SK-N-SH treated with all-trans-retinoic acid at 6 μM for 48 hours (cell line): ENCODE results near the gene HSP90AB1.
A peak's percentile ranks its signal among the peaks of the same experiment; 100 is the strongest.

Experiments used
- ATAC-seq: fragments of 200-7000 bp; cut with Tn5 transposase; 3 replicates; pipeline ENCODE4 v1.9.1; 2020; ENCODE audit warnings: mild to moderate bottlenecking, moderate library complexity
- ARNTL ChIP-seq: fragments of 450-650 bp; formaldehyde crosslinking; IDR thresholded peaks from 2 replicates; pipeline ENCODE4 v1.5.0; 2020; ENCODE audit warnings: low read depth, mild to moderate bottlenecking, moderate library complexity, borderline replicate concordance
- BACH2 ChIP-seq: fragments of 250-450 bp; sonication (Bioruptor Pico); IDR thresholded peaks from 2 replicates; pipeline ENCODE4 v1.9.0; 2021; ENCODE audit warnings: mild to moderate bottlenecking, borderline replicate concordance
- CSDC2 ChIP-seq: fragments of 250-450 bp; sonication (Bioruptor Pico); IDR thresholded peaks from 2 replicates; pipeline ENCODE4 v1.5.0; 2020; ENCODE audit warnings: mild to moderate bottlenecking, moderate library complexity
- CSRNP3 ChIP-seq: fragments of 250-450 bp; sonication (Bioruptor Pico); IDR thresholded peaks from 2 replicates; pipeline ENCODE4 v1.5.1; 2021; ENCODE audit warnings: mild to moderate bottlenecking, moderate library complexity
- ESRRG ChIP-seq: fragments of 250-450 bp; sonication (Bioruptor Pico); IDR thresholded peaks from 2 replicates; pipeline ENCODE4 v1.6.1; 2021; ENCODE audit warnings: mild to moderate bottlenecking
- GLIS3 ChIP-seq: fragments of 250-450 bp; sonication (Bioruptor Pico); IDR thresholded peaks from 2 replicates; pipeline ENCODE4 v1.5.0; 2020; ENCODE audit warnings: mild to moderate bottlenecking, moderate library complexity
- ISL1 ChIP-seq: fragments of 250-450 bp; sonication (Bioruptor Pico); IDR thresholded peaks from 2 replicates; pipeline ENCODE4 v2.1.2; 2022; ENCODE audit warnings: mild to moderate bottlenecking, moderate library complexity
- OSR1 ChIP-seq: fragments of 250-450 bp; sonication (Bioruptor Pico); IDR thresholded peaks from 2 replicates; pipeline ENCODE4 v1.8.0; 2022; ENCODE audit warnings: moderate library complexity, mild to moderate bottlenecking, inconsistent platforms
- POU6F1 ChIP-seq: fragments of 250-450 bp; sonication (Bioruptor Pico); IDR thresholded peaks from 2 replicates; pipeline ENCODE4 v1.8.0; 2021; ENCODE audit warnings: low read depth, mild to moderate bottlenecking, moderate library complexity, borderline replicate concordance
- PPARA ChIP-seq: fragments of 250-450 bp; sonication (Bioruptor Pico); IDR thresholded peaks from 2 replicates; pipeline ENCODE4 v1.5.0; 2020; ENCODE audit warnings: mild to moderate bottlenecking, borderline replicate concordance
- RARB ChIP-seq: fragments of 250-450 bp; sonication (Bioruptor Pico); IDR thresholded peaks from 2 replicates; pipeline ENCODE4 v1.8.0; 2021; ENCODE audit warnings: mild to moderate bottlenecking, moderate library complexity
- SNAI2 ChIP-seq: fragments of 250-450 bp; sonication (Bioruptor Pico); IDR thresholded peaks from 2 replicates; pipeline ENCODE4 v1.5.0; 2020; ENCODE audit warnings: mild to moderate bottlenecking, moderate library complexity
- TCF4 ChIP-seq: fragments of 250-450 bp; sonication (Bioruptor Pico); IDR thresholded peaks from 2 replicates; pipeline ENCODE4 v1.8.0; 2021; ENCODE audit warnings: mild to moderate bottlenecking, moderate library complexity, borderline replicate concordance
- TOX ChIP-seq: fragments of 250-450 bp; sonication (Bioruptor Pico); IDR thresholded peaks from 2 replicates; pipeline ENCODE4 v1.8.0; 2021; ENCODE audit warnings: mild to moderate bottlenecking, moderate library complexity, borderline replicate concordance
- ZC3H10 ChIP-seq: fragments of 250-450 bp; sonication (Bioruptor Pico); IDR thresholded peaks from 2 replicates; pipeline ENCODE4 v1.5.1; 2021; ENCODE audit warnings: mild to moderate bottlenecking, moderate library complexity
- ZFP3 ChIP-seq: fragments of 250-450 bp; sonication (Bioruptor Pico); IDR thresholded peaks from 2 replicates; pipeline ENCODE4 v1.5.0; 2020; ENCODE audit warnings: mild to moderate bottlenecking, moderate library complexity
- ZFP30 ChIP-seq: fragments of 450-650 bp; formaldehyde crosslinking; IDR thresholded peaks from 2 replicates; pipeline ENCODE4 v1.5.0; 2022; ENCODE audit warnings: mild to moderate bottlenecking, moderate library complexity
- ZNF565 ChIP-seq: fragments of 450-650 bp; formaldehyde crosslinking; conservative IDR thresholded peaks from 2 replicates; pipeline ENCODE4 v1.5.0; 2020; ENCODE audit warnings: low read depth, mild to moderate bottlenecking, moderate library complexity
- ZNF70 ChIP-seq: fragments of 450-650 bp; formaldehyde crosslinking; IDR thresholded peaks from 2 replicates; pipeline ENCODE4 v1.5.0; 2020; ENCODE audit warnings: mild to moderate bottlenecking, moderate library complexity
- ZNF8 ChIP-seq: fragments of 450-650 bp; formaldehyde crosslinking; IDR thresholded peaks from 2 replicates; pipeline ENCODE4 v1.5.0; 2020; ENCODE audit warnings: mild to moderate bottlenecking, moderate library complexity
- TF ChIP-seq, protein P1 (sequence below): fragments of 250-450 bp; sonication (Bioruptor Pico); IDR thresholded peaks from 2 replicates; pipeline ENCODE4 v1.5.1; 2020; ENCODE audit warnings: low read depth, mild to moderate bottlenecking, moderate library complexity
- TF ChIP-seq, protein P2 (sequence below): fragments of 250-450 bp; sonication (Bioruptor Pico); IDR thresholded peaks from 2 replicates; pipeline ENCODE4 v1.8.0; 2020; ENCODE audit warnings: mild to moderate bottlenecking, moderate library complexity, borderline replicate concordance
- TF ChIP-seq, protein P3 (sequence below): fragments of 250-450 bp; sonication (Bioruptor Pico); IDR thresholded peaks from 2 replicates; pipeline ENCODE4 v1.5.0; 2020; ENCODE audit warnings: mild to moderate bottlenecking, moderate library complexity

The HSP90AB1 gene

GRCh38 chr6:44256775-44257024 lies 9.8 kb downstream of the HSP90AB1 start:
- ATAC-seq, result no peak; the same call in 2 of the 3 replicates
- TF ChIP-seq SNAI2 (CRISPR knock-in tag), result no peak

DNA sequence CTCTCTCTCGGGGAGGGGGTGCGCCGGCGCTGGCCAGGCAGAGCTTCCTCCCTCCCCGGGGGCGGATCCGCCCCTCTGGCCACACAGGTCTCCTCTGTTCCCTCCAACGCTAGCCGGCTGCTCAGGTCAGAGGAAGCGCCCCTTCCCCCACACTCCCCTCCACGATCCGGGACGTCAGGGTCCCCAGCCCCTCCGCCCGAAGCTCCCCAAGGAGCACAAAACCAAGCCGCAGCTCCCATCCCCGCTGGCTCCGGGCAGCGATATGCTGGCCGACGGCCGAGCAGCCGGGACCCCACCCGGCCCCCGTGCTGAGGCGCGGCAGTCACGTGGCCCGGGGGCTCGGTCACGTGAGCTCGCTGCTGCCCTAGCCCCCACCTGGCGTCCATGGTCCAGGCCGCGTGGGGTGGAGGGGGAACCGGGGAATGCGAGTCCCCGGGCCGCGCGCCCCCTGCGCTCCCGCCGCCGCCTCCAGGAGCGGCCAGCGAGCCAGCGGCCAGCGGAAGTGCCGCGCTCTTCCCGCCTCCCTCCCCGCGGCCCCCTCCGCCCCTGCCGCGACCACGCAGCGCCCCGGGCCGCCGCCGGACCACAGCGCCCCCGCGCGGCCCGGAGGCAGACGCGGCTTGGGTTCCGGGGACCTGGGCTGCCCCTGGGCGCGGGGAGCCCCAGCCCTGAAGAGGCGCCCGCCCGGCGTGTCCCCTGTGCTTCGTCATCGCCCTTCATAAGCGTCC lies 10.3 kb downstream of the HSP90AB1 start, which contains the start of gene SLC35B2:
Gene SLC35B2, minus strand, starts transcription at position 504 of the 728 bp plus-strand sequence. Its CDS starts 118 bp downstream, at position 386.
- TF ChIP-seq OSR1, result no peak
- 0 out of 2 replicates have a peak, but pooled peaks have one; percentile 23 for TF ChIP-seq CSDC2 (CRISPR knock-in tag)
- TF ChIP-seq POU6F1, result no peak
- TF ChIP-seq, protein P1, sequence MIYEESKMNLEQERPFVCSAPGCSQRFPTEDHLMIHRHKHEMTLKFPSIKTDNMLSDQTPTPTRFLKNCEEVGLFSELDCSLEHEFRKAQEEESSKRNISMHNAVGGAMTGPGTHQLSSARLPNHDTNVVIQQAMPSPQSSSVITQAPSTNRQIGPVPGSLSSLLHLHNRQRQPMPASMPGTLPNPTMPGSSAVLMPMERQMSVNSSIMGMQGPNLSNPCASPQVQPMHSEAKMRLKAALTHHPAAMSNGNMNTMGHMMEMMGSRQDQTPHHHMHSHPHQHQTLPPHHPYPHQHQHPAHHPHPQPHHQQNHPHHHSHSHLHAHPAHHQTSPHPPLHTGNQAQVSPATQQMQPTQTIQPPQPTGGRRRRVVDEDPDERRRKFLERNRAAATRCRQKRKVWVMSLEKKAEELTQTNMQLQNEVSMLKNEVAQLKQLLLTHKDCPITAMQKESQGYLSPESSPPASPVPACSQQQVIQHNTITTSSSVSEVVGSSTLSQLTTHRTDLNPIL (CRISPR knock-in tag), result no peak
- no peak for TF ChIP-seq ZFP30
- no peak for TF ChIP-seq ZNF565 (CRISPR knock-in tag)
- TF ChIP-seq ZC3H10 (CRISPR knock-in tag), result no peak
- TF ChIP-seq, protein P2, sequence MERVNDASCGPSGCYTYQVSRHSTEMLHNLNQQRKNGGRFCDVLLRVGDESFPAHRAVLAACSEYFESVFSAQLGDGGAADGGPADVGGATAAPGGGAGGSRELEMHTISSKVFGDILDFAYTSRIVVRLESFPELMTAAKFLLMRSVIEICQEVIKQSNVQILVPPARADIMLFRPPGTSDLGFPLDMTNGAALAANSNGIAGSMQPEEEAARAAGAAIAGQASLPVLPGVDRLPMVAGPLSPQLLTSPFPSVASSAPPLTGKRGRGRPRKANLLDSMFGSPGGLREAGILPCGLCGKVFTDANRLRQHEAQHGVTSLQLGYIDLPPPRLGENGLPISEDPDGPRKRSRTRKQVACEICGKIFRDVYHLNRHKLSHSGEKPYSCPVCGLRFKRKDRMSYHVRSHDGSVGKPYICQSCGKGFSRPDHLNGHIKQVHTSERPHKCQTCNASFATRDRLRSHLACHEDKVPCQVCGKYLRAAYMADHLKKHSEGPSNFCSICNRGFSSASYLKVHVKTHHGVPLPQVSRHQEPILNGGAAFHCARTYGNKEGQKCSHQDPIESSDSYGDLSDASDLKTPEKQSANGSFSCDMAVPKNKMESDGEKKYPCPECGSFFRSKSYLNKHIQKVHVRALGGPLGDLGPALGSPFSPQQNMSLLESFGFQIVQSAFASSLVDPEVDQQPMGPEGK, result peak; percentile 95
- TF ChIP-seq BACH2 (CRISPR knock-in tag), result no peak
- no peak for TF ChIP-seq GLIS3 (CRISPR knock-in tag)
- no peak for TF ChIP-seq SNAI2 (CRISPR knock-in tag)
- TF ChIP-seq TOX, result no peak
- peak; percentile 88 for TF ChIP-seq ARNTL (CRISPR knock-in tag)
- no peak for TF ChIP-seq ZNF8 (CRISPR knock-in tag)
- TF ChIP-seq PPARA, result no peak
- TF ChIP-seq CSRNP3 (CRISPR knock-in tag), result no peak
- TF ChIP-seq ISL1 (CRISPR knock-in tag), result no peak
- TF ChIP-seq, protein P3, sequence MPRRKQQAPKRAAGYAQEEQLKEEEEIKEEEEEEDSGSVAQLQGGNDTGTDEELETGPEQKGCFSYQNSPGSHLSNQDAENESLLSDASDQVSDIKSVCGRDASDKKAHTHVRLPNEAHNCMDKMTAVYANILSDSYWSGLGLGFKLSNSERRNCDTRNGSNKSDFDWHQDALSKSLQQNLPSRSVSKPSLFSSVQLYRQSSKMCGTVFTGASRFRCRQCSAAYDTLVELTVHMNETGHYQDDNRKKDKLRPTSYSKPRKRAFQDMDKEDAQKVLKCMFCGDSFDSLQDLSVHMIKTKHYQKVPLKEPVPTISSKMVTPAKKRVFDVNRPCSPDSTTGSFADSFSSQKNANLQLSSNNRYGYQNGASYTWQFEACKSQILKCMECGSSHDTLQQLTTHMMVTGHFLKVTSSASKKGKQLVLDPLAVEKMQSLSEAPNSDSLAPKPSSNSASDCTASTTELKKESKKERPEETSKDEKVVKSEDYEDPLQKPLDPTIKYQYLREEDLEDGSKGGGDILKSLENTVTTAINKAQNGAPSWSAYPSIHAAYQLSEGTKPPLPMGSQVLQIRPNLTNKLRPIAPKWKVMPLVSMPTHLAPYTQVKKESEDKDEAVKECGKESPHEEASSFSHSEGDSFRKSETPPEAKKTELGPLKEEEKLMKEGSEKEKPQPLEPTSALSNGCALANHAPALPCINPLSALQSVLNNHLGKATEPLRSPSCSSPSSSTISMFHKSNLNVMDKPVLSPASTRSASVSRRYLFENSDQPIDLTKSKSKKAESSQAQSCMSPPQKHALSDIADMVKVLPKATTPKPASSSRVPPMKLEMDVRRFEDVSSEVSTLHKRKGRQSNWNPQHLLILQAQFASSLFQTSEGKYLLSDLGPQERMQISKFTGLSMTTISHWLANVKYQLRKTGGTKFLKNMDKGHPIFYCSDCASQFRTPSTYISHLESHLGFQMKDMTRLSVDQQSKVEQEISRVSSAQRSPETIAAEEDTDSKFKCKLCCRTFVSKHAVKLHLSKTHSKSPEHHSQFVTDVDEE (CRISPR knock-in tag), result no peak; the same call in 1 of the 2 replicates
- TF ChIP-seq ZFP3 (CRISPR knock-in tag), result 0 out of 2 replicates have a peak, but pooled peaks have one; percentile 19
- no peak for TF ChIP-seq TCF4 (CRISPR knock-in tag)
- no peak for TF ChIP-seq RARB (CRISPR knock-in tag)
- no peak for TF ChIP-seq ZNF70 (CRISPR knock-in tag)
- no peak for TF ChIP-seq ESRRG (CRISPR knock-in tag)
- ATAC-seq, result peak; percentile 55
